NCI-H748 (cell line): ENCODE measurements around the gene RBMS1.
"Not testable (repeated sequence)": the region's sequence is repeated elsewhere in the genome, so short reads cannot be mapped to it uniquely, and the experiment has no call there.

Experiments
- DNase-seq: peaks from one replicate; lab custom pipeline; 2025; ENCODE audit not compliant: unreplicated experiment; lab: John Stamatoyannopoulos, UW

The RBMS1 gene

DNA sequence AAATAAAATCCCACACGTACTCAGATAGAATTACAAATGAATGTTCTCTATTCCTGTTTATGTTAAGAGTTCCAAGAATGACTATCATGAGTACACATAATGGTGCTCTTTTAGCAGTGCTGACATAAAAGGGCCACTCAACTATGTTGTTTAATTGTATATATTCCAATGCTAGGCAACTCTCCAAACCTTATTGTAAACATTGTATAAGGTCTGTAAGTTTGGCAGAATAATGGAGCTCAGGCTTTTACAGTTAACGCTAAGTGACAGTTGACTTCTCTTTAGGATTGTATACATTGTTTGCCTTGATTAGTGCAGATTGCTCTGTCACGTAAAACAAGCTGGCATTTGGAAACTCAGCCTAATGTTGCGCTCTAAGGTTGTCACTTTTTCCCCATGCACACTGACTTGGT is 20.8 kb downstream of the RBMS1 start:
- DNase-seq: peak; percentile 99

DNA sequence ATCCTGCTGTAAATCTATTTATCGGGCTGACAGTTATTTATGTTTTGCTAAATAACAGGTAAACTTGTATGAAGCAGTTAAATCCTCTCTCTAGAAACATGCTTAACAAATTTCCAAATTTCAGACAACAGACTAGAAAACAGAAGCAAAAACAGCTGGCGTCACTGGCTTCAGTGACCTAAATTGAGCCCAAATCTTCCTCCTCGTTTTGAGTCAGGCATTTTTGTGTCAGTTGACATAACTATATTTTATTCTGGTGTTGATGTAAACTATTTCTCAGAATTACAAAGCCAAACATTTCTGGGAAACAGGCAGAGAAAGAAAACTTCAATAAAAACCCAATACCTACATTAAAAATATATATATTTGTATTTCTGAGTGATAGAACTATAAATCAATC is 21.7 kb downstream of the RBMS1 start:
- no peak for DNase-seq

DNA sequence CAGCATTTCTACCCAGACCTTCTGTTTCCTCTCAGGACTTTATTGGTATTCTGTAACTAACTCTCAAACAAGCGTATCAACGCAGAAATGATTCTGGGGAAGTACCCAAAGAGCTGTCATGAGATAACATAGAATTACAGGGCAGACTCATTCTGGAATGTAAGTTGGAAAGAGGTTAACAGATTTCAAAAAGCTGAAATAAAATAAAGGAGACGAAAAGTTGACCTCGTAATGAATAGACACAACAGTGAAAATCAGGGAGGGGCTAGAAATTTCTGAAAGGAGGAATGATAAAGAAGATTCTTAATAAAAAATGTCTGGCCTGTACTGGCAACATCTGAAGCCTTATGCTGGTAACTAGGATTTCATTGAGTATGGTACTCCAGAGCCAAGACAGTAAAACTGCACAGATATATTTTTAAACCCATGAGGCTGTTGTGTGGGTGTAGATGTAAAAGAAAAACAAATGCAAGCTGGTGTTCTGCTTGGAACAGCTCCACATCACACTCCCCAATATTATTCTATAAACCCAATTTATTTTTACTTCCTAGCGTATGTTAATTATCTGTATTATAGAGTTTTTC is 23.9 kb downstream of the RBMS1 start:
- no peak for DNase-seq

DNA sequence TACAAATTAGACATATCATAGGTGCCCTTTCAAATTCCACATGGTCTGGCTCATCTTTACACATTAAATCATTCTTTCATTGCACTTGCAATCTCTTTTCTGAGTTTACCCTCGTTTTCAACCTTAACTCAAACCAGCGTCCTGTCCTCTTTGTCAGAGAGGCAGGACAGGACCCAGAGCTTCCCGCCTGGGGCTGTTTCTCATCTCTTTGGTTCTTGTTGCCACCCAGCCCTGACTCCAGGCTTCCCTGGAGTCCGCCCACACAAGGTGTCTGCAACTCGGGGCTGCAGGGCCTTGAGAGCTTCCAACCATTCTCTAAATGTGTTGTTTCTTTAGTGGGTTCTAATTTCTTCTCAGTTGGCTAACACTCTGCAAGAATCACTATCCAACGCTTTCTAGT is 24.4 kb downstream of the RBMS1 start:
- no peak for DNase-seq

DNA sequence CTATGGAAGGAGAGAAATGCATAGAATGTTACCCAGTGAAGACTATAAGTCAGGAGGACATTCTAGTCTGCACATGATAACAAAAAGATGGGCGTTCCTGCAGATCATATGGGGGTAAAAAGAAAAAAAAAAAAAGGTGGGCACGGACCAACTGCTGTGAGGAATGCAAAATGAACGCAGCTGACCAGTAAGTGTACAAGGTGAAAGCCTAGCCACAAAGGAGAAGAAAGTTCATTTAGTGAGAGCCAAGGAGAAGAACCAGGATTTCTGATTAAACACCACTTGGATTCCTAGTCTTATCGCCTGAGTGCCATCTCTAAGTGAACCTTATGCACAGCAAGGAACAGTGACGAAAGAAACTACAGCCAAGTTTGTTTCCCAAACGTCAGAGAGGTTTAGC is 26.5 kb downstream of the RBMS1 start:
- no peak for DNase-seq

DNA sequence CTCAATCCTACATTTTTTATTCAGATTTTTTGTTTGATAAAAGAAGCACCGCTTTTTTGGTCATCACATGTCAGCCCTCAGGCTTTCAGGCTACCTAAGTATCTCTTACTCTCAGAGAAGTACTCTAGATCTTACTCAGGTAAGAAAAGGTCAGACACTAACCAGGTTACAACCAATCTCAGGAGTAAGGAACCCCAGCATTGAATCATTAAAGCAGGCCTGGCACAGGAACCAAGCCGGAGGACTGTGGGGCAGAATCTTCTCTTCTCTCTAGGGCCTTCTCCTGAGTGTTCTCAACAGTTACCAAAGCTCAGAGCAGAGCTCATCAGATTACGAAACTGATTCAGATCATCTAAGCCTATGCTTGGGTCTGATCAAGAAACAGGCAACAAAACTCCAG is 28.2 kb downstream of the RBMS1 start:
- no peak for DNase-seq

DNA sequence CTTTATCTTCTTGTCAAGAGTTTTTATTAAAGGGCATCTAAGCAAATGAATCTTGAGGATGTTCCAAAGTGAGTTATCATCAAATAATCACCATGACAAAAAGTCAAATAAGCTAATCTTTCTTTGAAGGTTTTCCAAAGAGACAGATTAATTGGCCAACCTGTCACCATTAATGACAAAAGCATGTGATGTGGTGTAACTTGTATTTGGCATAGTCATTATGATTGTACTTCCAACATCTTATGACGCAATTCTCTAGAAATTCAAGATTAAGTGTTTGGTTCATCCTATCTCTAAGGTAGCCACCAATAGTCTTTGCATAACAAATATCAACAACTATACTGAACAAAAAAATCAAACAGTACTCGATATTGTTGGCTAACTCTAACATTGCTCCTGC is 28.6 kb downstream of the RBMS1 start:
- no peak for DNase-seq

DNA sequence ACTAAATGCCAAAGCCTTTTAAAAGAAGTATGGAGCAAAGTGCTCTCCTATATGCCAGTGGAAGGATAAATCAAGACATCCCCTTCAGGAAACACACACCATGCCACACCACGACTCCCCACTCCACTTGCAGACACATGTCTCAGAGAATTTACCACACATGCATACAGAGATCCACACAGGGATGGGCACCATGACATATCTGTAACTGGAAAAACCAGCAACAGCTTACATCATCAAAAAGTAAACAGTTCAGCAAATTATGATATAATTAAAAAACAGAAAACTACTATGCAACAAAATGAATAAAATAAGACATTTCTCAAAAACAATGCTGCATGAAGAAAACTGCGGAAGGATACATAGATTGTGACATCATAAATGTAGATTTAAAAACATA is 29.6 kb downstream of the RBMS1 start:
- DNase-seq: no peak

DNA sequence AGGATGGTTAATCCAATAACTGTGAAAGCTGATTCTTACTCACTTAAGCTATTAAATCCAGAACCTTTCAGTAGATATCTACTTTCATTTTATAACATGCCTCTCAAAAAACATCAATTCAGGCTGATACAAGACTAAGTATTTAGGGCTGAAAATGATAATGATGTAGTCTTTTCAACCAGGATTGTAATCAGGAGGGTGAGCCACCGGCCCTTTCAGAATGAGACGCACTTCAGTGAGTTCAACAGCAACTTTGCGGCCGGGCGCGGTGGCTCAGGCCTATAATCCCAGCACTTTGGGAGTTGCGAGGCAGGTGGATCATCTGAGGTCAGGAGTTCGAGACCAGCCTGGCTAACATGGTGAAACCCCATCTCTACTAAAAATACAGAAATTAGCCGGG is 30.4 kb downstream of the RBMS1 start:
- no peak for DNase-seq

DNA sequence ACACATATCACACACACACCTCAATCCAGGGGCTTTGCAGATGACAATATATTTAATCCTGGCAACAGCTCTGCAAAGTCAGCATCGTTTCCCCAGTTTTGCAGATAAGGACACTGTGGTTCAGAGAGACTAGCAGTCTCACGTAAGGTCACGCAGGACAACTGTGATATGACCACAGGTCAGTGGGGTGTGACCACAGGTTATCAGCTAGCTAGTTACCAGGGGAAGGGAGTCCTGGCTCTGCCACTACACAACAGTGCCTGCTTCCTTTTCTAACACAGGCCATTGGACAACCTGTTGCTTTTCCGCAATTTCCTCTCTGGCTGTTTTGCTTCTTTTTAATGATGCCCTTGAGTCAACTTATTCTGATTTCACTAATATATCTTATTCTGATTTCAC is 33.3 kb downstream of the RBMS1 start:
- no peak for DNase-seq

DNA sequence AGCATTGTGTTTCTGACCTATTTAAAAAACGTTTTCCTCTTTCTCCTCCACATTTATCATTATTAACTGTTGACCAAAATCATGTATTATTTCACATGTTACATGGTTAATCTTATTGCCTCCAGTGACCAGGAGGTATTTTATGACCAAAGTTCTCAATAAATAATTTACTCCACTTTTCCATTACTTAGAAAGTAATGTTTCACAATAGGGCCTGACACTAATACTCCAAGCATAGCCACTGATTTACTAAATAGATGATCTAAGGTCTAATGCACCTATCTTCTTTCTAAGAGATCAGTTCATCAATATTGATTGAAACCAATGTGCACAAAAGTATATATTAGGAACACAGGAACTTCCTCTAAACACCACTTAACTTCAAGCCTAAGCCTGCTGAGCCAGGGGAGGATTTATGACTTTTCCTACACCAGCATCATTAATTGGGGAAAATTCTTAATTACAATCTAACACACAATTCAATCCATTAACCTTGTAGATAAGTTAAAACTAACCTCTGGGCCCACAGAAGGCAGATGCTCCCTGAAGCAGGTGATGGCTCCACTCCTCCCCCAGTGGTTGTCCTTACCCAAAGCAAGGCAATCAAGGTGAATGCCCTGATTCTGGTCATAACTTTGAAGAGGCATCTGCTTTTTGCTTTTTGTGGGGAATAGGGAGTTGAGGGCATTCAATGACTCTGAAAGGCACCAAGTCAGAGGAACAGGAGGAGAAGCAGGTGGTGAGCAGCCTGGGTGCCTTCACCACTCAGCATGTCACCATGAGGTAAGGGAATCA is 33.9 kb downstream of the RBMS1 start:
- no peak for DNase-seq

DNA sequence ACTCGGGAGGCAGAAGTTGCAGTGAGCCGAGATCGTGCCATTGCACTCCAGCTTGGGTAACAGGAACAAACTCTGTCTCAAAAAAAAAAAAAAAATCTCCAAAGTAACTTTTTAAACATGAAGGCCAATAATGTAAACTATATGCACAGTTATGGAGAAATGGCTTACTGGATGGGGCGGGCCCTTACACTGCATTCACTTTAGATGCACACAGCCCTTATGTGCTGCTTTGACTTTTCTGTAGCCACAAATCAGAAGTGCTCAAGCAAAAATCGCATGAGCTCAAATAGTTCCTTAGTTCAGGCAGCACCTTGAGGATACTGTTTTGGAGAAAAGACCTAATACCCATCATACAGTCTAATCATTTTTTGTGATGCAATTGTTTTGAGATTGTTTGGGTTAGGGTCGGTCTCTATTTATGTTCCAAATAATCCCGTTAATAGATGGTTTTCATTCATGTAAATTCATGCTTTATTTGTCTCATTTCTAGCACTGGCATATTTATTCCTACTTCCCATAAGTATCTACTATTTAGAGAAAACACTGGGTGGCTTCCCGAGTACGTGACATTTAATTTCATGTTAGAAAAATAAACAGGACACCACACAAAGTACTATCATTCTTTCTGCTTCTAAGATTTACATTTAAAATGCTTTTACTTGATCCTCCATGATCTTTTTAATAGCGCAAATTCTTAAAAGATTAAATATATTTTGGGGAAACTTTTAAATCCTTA is 34.7 kb downstream of the RBMS1 start:
- DNase-seq: no peak

DNA sequence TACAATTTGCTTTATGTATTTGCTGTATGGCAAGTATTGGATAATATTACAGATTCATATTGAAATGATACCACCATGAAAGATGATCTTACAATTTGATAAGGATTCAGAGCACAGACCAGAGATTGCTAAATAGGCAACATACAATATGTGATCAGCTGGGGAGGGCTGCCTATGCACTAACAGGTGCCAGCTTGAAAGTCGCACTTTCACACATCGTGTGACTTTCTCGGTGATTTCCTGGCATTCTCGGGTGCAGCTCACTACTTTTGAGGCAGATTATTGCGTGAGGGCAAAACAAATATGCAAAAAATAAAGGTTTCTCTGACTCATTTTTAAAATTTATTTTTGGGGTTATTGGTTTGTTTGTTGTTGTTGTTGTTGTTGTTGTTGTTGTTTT is 36.0 kb downstream of the RBMS1 start:
- DNase-seq: no peak

DNA sequence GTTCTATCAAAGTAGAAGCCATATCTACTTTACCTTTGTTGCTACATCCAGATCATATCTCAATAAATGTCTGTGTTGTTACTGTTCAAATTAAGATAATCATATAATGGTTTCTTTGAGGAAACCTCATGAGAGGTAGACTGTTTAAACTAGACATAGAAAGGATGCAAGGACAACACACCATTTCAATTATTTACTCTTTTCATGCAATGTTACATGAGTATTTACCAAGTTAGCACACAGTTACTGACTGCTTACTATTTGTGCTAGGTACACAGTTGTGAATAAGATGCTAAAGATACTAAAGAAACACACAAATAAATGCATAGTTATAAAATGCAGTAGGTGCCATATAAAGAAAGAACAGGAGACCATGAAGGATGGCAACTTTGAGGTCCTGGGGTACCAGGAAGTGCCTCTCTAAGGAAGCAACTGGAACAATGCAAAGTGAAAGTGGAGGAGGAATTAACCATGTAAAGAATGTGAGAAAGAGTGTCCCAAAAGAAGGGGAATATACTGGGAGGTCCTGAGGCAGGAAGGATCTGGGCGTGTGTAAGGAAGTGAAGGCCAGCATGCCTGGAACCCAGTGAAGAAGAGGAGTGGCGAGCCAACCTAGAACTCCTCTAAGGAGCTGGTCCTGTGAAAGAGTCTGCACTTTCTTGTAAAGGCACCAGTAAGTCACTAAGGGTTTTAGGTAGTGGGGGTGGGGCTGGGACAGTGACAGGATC is 39.4 kb downstream of the RBMS1 start:
- no peak for DNase-seq

DNA sequence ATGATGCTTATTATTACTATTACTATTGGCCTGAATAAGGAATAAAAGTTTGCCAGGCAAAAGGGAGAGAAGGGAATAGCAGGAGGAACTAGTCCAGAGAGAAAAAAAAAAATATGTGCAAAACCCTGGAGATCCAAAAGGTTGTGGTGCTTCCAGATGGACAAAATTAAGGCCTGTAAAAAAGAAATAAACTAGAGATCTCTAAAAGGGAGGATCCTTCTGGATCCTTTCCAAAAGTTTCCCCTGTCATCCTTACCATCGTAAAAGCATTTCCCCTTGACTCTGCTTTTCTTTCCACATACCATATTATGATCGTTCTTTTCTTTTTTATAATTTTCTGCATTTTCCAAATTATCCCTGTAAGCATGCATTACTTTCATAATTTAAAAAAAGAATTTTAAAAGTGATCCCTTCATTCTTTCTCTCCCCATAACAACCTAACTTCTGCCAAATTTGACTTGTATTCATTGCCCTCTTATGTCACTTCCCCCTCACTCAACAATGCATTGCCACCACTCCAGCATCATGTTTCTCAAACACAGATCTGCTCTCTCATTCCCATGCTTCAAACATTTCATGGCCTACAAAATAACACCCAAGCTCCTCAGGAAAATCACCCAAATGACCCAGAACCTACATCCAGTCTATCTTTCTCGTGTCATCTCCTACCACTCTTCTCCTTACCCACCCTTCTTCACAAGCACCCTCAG is 40.3 kb downstream of the RBMS1 start:
- no peak for DNase-seq

DNA sequence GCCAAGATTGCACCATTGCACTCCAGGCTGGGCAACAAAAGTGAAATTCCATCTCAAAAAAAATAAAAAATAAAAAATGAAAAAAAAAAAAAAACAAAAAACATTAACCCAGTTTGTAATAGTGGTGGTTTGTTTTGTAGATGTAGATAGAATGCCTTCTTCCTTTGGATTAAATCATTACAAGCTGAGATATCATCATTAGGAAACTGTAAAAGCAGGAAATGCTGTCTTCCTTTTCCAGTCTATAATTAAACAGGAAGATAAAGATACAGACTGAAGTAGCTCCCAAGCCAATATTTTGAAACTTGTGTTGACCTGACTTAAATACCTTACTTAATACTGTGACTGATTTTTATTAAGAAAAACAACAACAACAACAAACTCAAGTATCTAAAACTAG is 43.1 kb downstream of the RBMS1 start:
- no peak for DNase-seq

DNA sequence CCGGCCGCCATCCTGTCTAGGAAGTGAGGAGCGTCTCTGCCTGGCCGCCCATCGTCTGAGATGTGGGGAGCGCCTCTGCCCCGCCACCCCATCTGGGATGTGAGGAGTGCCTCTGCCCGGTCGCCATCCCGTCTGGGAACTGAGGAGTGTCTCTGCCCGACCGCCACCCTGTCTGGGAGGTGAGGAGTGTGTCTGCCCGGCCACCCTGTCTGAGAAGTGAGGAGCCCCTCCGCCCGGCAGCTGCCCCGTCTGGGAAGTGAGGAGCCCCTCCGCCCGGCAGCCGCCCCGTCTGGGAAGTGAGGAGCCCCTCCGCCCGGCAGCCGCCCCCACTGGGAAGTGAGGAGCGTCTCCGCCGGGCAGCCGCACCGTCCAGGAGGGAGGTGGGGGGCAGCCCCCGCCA is 44.8 kb downstream of the RBMS1 start:
- not testable (repeated sequence) for DNase-seq

DNA sequence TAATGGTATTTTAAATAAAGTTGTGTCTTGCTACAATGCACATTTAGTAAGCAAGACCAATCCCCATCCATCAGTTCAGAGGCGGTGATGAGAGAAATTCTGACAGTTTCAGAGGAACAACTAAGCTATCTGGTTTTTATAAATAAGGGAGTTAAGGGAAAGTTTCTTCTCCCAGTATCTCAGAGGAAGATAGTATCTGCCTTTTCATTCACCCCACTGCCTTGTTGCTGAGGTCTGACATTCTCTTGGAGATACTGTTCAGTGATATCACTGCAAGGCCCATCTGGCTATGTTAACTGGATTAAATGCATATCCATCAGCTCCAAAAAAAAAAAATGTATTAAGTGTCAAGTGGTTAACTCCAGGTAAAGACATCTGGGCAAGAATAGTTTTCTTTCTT is 47.9 kb downstream of the RBMS1 start:
- DNase-seq: no peak

DNA sequence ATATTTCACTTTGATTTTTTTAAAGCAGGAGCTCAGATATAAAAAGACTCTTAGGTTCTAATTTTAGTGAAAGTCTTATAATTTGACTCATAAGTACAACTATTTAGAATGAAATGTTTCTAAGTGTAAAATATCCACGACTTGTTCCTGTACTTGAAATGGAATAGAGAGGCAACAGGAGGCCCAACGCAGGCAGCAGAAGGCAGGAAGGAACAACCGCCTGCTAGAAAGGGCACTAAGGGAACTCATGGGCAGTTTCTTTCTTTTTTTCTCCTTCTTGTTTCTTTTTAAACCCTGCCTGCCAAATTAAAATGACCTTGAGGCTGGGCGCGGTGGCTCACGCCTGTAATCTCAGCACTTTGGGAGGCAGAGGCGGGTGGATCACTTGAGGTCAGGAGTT is 51.0 kb downstream of the RBMS1 start:
- no peak for DNase-seq

DNA sequence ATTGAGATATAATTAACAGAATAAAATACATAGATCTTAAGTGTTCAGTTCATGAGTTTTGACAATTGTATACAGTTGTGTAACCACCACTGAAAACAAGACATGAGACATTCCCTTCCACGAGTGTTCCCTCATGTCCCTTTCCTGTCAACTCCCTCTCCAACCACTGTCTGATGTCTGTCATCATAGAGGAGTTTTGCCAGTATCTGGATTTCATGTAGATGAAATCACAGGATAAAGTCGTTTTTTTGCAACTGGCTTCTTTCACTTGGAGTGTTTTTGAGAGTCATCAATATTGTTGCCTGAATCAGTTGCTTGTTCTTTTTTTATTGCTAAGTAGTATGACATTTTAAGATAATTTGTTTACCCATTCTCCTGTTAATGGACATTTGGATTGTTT is 52.7 kb downstream of the RBMS1 start:
- DNase-seq: peak; percentile 75

DNA sequence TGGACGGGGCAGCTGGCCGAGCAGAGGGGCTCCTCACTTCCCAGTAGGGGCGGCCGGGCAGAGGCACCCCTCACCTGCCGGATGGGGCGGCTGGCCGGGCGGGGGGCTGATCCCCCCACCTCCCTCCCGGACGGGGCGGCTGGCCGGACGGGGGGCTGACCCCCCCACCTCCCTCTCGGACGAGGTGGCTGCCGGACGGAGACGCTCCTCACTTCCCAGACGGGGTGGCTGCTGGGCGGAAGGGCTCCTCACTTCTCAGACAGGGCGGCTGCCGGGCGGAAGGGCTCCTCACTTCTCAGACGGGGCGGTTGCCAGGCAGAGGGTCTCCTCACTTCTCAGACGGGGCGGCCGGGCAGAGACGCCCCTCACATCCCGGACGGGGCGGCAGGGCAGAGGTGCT is 54.6 kb downstream of the RBMS1 start:
- not testable (repeated sequence) for DNase-seq
